RPMI7951 (cell line): ENCODE results near the gene MEF2B. TPM values are rescaled to one million over a fixed set of nuclear protein-coding genes. Genes with fewer than 3 reads are reported as not detected.

Experiments
- DNase-seq: peaks from one replicate; pipeline ENCODE4 v3.0.0-alpha.2; 2012; ENCODE audit warnings: low read depth
- total RNA-seq: library from RNA; depleted of rRNA; stranded (reverse); fragments of >200 nt; shearing (Covaris generic); gene quantifications from 2 replicates; pipeline ENCODE4 v1.2.3, GENCODE V29; 2014; rRNA removed

The MEF2B gene
- total RNA-seq, 1 experiment from 2014 or later: not detected

DNA sequence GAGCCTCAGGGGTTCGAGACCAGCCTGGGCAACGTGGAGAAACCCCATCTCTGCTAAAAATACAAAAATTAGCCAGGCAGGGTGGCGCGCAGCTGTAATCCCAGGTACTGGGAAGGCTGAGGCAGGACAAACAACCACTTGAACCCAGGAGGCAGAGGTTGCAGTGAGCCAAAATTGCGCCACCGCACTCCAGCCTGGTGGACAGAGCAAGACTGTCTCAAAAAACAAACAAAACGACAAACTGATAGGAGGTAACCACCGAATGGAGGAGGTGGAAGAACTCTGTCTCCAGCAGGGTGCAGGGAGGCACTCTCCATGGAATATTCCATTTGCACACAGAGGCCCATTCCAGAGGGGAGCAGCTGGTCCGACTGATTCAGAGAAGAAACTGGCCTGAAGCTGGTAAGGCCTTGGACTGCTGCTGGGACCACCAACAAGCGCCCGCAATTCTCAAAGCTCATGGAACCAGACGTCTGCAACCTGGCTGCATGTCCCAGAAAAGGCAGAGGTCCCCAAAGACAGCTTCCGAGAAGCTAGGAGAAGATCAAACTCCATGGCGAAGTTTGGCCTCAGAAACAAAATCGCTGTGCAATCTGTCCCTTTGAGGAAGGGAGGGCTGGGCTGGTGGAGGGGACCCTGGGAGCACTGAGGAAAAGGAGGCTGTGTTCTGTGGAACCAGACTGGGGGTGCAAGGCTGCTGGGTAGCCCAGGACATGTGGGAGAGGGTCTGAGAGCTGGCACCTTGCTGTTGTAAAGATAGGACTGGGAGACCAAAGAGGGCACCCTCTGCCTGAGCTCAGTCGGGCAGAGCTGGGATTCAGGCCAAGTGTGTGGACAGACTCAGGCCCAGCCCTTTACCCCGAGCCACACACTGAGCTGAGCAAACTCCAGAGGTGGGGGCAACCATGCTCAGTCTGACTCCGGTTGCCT is 71.1 kb downstream of the MEF2B start:
- no peak for DNase-seq

DNA sequence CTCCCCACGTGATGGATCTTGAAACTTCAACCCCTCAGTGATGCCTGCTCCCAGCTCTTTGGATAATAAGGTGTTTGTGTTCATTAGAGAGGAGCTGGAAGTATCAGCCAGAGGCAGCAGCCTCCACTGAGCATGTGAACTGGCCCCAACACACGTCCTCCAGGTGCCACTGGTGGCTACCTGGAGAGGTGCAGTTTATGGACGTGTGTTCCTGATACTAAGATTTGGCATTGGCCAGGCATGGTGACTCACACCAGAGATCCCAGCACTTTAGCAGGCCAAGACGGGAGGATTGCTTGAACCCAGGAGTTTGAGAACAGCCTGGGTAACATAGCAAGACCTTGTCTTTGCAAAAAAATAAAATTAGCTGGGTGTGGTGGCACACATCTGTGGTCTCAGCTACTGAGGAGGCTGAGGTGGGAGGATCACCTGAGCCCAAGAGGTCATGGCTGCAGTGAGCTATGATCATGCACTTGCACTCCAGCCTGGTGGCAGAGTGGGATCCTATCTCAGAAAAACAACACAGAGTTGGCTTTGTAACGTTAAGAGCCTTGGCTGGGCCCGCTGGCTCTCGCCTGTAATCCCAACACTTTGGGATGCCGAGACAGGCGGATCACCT is 71.9 kb downstream of the MEF2B start:
- DNase-seq: no peak

DNA sequence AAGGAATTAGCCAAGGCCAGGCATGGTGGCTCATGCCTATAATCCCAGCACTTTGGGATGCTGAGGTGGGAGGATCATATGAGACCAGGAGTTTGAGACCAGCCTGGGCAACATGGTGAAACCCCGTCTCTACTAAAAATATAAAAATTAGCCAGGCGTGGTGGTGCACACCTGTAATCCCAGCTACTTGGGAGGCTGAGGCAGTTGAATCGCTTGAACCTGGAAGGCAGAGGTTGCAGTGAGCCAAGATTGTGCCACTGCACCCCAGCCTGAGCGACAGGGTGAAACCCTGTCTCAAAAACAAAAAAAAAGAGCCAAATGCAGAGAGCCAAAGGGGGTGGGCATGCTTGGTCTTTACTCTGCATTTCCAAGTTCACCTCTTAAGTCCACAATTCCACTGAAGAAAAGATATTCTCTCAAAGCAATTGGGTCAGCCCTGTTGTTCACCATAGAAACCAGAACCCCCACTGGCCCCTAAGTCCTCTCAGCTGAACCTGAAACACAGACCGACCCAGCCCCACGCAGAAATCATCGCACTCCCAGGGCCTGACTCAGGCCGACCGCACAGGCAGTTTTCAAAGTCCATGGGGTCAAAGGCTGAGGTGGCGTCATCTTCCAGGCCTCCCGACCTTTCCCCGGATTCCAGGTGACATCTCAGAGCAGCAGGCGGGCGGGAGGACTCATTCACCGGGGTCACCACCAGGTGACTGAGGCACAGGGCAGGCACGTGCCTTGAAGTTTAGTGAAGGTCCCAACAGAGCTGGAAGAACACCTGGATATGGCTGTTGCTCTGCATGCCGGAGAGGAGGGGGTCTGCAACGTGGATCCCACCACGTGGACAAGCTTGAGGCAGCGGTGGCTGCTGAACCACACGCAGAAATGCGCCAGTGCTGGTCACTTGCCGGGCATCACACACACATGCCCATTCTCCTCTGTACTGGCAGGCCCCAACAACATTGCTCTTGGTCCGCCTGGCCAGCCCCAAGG is 73.1 kb downstream of the MEF2B start:
- DNase-seq: no peak

DNA sequence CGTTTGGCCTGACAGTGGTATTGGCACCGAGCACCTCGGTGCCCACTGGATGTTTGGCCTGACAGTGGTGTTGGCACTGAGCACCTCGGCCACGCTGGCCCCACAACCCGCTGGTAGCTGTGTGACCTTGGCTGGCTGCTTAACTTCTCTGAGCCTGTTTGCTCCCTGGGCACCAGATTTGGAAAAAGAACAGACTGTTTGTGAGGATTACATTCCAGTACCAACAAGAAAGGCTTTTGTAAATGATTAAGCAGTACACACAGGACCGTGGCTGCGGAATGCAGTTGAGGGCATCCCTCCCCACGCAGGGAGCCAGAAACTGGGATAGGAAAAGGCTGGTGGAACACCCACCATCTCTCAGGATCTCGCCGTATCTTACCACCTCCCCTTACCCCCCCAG is 74.4 kb downstream of the MEF2B start:
- no peak for DNase-seq

Other genes starting within 250 kb of the MEF2B start
- 53.2 and 74.2 TPM in 2 replicates for gene HOMER3, start 229.0 kb downstream of the MEF2B start, total RNA-seq
- gene SUGP2, start 136.7 kb downstream of the MEF2B start, total RNA-seq: 34.2 and 35.4 TPM in 2 replicates
- gene ARMC6, start 136.7 kb downstream of the MEF2B start, total RNA-seq: 46.2 and 54.1 TPM in 2 replicates
- gene SLC25A42, start 106.3 kb downstream of the MEF2B start, total RNA-seq: 5.9 and 6.2 TPM in 2 replicates
- gene TMEM161A, start 31.8 kb downstream of the MEF2B start, total RNA-seq: 17.0 and 18.5 TPM in 2 replicates
- 10.3 and 18.4 TPM in 2 replicates for gene BORCS8, start 21.9 kb upstream of the MEF2B start, total RNA-seq
- 91.3 and 108 TPM in 2 replicates for gene RFXANK, start 22.0 kb upstream of the MEF2B start, total RNA-seq
- 20.4 and 31.0 TPM in 2 replicates for gene NR2C2AP, start 33.2 kb upstream of the MEF2B start, total RNA-seq
- gene NCAN, start 41.7 kb upstream of the MEF2B start, total RNA-seq: 0.12 TPM in 1 of 2 replicates, not detected in the other
- gene TM6SF2, start 103.0 kb upstream of the MEF2B start, total RNA-seq: 0.29 TPM in 1 of 2 replicates, not detected in the other
- 11.7 and 29.3 TPM in 2 replicates for gene SUGP1, start 150.2 kb upstream of the MEF2B start, total RNA-seq
- 15.6 and 22.6 TPM in 2 replicates for gene MAU2, start 150.6 kb upstream of the MEF2B start, total RNA-seq
- 21.9 and 23.9 TPM in 2 replicates for gene GATAD2A, start 235.4 kb upstream of the MEF2B start, total RNA-seq